OCI-LY7 (cell line): ENCODE results near the gene ST6GAL2. TPM values are rescaled to one million over a fixed set of nuclear protein-coding genes. Genes with fewer than 3 reads are reported as not detected.

Experiments used
- BruUV-seq: library from RNA; stranded (reverse); fragments of 400-500 nt; replicated peaks from 2 replicates; lab custom pipeline; 2021; lab: Mats Ljungman, UMichigan
- CTCF ChIA-PET: fragments of 300-600 bp; sonication (Branson Sonifier 250); formaldehyde crosslinking; loops from one replicate; lab custom pipeline; 2022; ENCODE audit warnings: antibody characterized with exemption; ENCODE audit not compliant: unreplicated experiment; lab: Charles Lee
- POLR2A ChIA-PET: fragments of 300-600 bp; sonication (Branson Sonifier 250); formaldehyde crosslinking; loops from one replicate; lab custom pipeline; 2022; ENCODE audit warnings: antibody characterized with exemption; lab: Charles Lee
- DNase-seq: peaks from one replicate; pipeline ENCODE4 v3.0.0-alpha.2; 2015; ENCODE audit warnings: low spot score
- H2AFZ ChIP-seq: fragments of 200-600 bp; sonication (generic), shearing (Covaris generic); 2 replicates; pipeline ENCODE4 v1.6.1; 2014; ENCODE audit warnings: mild to moderate bottlenecking, antibody characterized with exemption, low read length, moderate library complexity
- H3K27ac ChIP-seq: fragments of 200-600 bp; sonication (generic); 2 replicates; pipeline ENCODE4 v1.5.1; 2014; ENCODE audit warnings: mixed run types, low read depth, mild to moderate bottlenecking, moderate library complexity, low read length, inconsistent platforms; ENCODE audit not compliant: poor library complexity, severe bottlenecking
- H3K36me3 ChIP-seq: fragments of 200-600 bp; sonication (generic); 2 replicates; pipeline ENCODE4 v1.6.1; 2014; ENCODE audit warnings: mild to moderate bottlenecking, antibody characterized with exemption, low read length, moderate library complexity, mixed read lengths; ENCODE audit not compliant: insufficient read depth
- H3K4me1 ChIP-seq: fragments of 200-600 bp; sonication (generic); 2 replicates; pipeline ENCODE4 v1.5.1; 2014; ENCODE audit warnings: mild to moderate bottlenecking, low read length; ENCODE audit not compliant: insufficient read depth, poor library complexity, severe bottlenecking
- H3K4me2 ChIP-seq: fragments of 200-600 bp; sonication (generic); 2 replicates; pipeline ENCODE4 v1.6.1; 2014; ENCODE audit warnings: mild to moderate bottlenecking, low read length
- H3K4me3 ChIP-seq: fragments of 200-600 bp; sonication (generic); 2 replicates; pipeline ENCODE4 v1.5.1; 2014; ENCODE audit warnings: mild to moderate bottlenecking, low read depth, low read length; ENCODE audit not compliant: poor library complexity, severe bottlenecking
- H3K79me2 ChIP-seq: fragments of 200-600 bp; sonication (generic); 2 replicates; pipeline ENCODE4 v1.6.1; 2016; ENCODE audit warnings: low read depth, mild to moderate bottlenecking, low read length, moderate library complexity, mixed read lengths; ENCODE audit not compliant: insufficient read depth
- H3K9me2 ChIP-seq: fragments of 200-600 bp; sonication (generic); 2 replicates; pipeline ENCODE4 v1.6.1; 2016; ENCODE audit warnings: mild to moderate bottlenecking, low read length, mixed read lengths; ENCODE audit not compliant: insufficient read depth
- H3K9me3 ChIP-seq: fragments of 200-600 bp; sonication (generic); 2 replicates; pipeline ENCODE4 v1.6.1; 2014; ENCODE audit warnings: mild to moderate bottlenecking, mixed run types, low read length, mixed read lengths
- H4K20me1 ChIP-seq: fragments of 200-600 bp; sonication (generic); 2 replicates; pipeline ENCODE4 v1.6.1; 2014; ENCODE audit warnings: mild to moderate bottlenecking, antibody characterized with exemption, low read length, moderate library complexity, mixed read lengths; ENCODE audit not compliant: insufficient read depth
- CTCF ChIP-seq: fragments of 200-600 bp; sonication (generic); conservative IDR thresholded peaks from 2 replicates; pipeline ENCODE4 v1.5.1; 2014; ENCODE audit warnings: mild to moderate bottlenecking, antibody characterized with exemption, low read length, moderate library complexity, mixed read lengths
- EZH2phosphoT487 ChIP-seq: fragments of 200-600 bp; sonication (generic); IDR thresholded peaks from 2 replicates; pipeline ENCODE4 v1.6.1; 2018; ENCODE audit warnings: low read depth, borderline replicate concordance, mild to moderate bottlenecking, mixed run types, antibody characterized with exemption, low read length, moderate library complexity, mixed read lengths
- intact Hi-C: fragments of 100-400 bp; cut with micrococcal nuclease; formaldehyde crosslinking; loops from one replicate; pipeline ENCODE4 v1.10.0; 2022; ENCODE audit not compliant: unreplicated experiment
- total RNA-seq, 2 experiments: library from RNA; depleted of rRNA in 1 of 2; stranded (reverse); fragments of >200 nt in 1 of 2; shearing (Covaris generic) in 1 of 2; gene quantifications; 2 replicates each; pipeline ENCODE4 v1.2.3, GENCODE V29; 2014 to 2022

Gene ST6GAL2
- total RNA-seq, 2 experiments from 2014 or later, result not detected

DNA sequence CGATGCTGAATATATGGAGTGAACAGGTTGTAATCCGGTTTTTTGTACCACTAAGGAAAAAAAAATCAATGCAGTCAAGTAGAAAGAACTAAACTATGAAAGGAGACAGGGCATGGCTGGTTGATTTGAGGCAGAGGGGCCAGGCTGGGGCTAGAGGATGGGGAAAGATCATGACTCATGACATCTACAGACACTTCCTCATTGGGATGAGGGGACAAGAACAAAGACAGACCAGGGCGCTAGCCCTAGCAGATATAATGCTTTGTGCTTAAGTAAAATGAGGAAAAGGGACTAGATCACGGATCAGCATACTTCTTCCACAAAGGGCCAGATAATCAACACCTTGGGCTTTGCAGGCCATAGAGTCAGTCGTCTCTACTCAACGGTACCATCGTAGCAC, 55.8 kb downstream of the ST6GAL2 start:
- POLR2A ChIA-PET, result no interaction called here
- H3K9me3 ChIP-seq, result no peaks in the 10 kb centered on the region

GRCh38 chr2:106828119-106828518, 57.8 kb downstream of the ST6GAL2 start:
- intact Hi-C loops, result no loop called here
- no TSS peak for BruUV-seq

More for the DNA sequence above, 55.8 kb downstream of the ST6GAL2 start:
- H3K27ac ChIP-seq, result no peak overlapping the region
- no peaks in the 10 kb centered on the region for H3K36me3 ChIP-seq
- CTCF ChIA-PET, result no interaction called here
- no peaks in the 10 kb centered on the region for H3K4me1 ChIP-seq
- no peak for DNase-seq
- H3K9me2 ChIP-seq, result no peaks in the 10 kb centered on the region
- no peak overlapping the region for H2AFZ ChIP-seq
- BruUV-seq, result no TSS peak
- no peak overlapping the region for H3K4me3 ChIP-seq
- H3K4me2 ChIP-seq, result no peak overlapping the region
- no peaks in the 10 kb centered on the region for H4K20me1 ChIP-seq
- TF ChIP-seq CTCF (no peak), EZH2phosphoT487 (no peak)
- H3K79me2 ChIP-seq, result no peaks in the 10 kb centered on the region
- intact Hi-C loops, result no loop called here

More at GRCh38 chr2:106828119-106828518, 57.8 kb downstream of the ST6GAL2 start:
- Histone ChIP-seq H3K79me2 (no peaks in the 10 kb centered on the region), H2AFZ (no peak overlapping the region), H3K9me3 (no peaks in the 10 kb centered on the region), H3K4me2 (no peak overlapping the region), H3K27ac (no peak overlapping the region), H4K20me1 (no peaks in the 10 kb centered on the region), H3K36me3 (no peaks in the 10 kb centered on the region), H3K4me1 (no peaks in the 10 kb centered on the region), H3K9me2 (no peaks in the 10 kb centered on the region), H3K4me3 (no peak overlapping the region)
- TF ChIP-seq EZH2phosphoT487, result no peak
- no peak for TF ChIP-seq CTCF
- POLR2A ChIA-PET, result no interaction called here
- no peak for DNase-seq
- CTCF ChIA-PET, result no interaction called here
